Heart right ventricle (tissue), 16 donors: ENCODE data around the gene PLK3. TPM values are rescaled to one million over a fixed set of nuclear protein-coding genes. Genes with fewer than 3 reads are reported as not detected.

Source experiments
- ATAC-seq, 8 donors: fragments of 200-7000 bp; cut with Tn5 transposase; one replicate each; pipeline ENCODE4 v1.9.1; 2020; ENCODE audit warnings: mild to moderate bottlenecking in 8 of 8, moderate library complexity in 8 of 8, moderate number of reproducible peaks in 1 of 8
- DNase-seq, 2 donors: peaks; one replicate each; pipeline ENCODE4 v3.0.0-alpha.2; 2020
- H3K27ac ChIP-seq, 10 donors: fragments of 200-600 bp; sonication (generic) in 2 of 10; one replicate each; pipeline versions ENCODE4 v1.5.0 to v1.8.0; 2020 to 2022; ENCODE audit warnings: mild to moderate bottlenecking in 3 of 10
- H3K27me3 ChIP-seq, 7 donors: fragments of 200-600 bp; one replicate each; pipeline ENCODE4 v1.8.0; 2021 to 2022; ENCODE audit warnings: mild to moderate bottlenecking in 2 of 7
- H3K36me3 ChIP-seq, 9 donors: fragments of 200-600 bp; sonication (generic) in 1 of 9; one replicate each; pipeline versions ENCODE4 v1.5.0 to v1.8.0; 2020 to 2022; ENCODE audit warnings: mild to moderate bottlenecking in 2 of 9
- H3K4me1 ChIP-seq, 9 donors: fragments of 200-600 bp; sonication (generic) in 1 of 9; one replicate each; pipeline versions ENCODE4 v1.5.0 to v1.8.0; 2020 to 2022; ENCODE audit warnings: mild to moderate bottlenecking in 4 of 9
- H3K4me3 ChIP-seq, 10 donors: fragments of 200-600 bp; sonication (generic) in 2 of 10; one replicate each; pipeline versions ENCODE4 v1.5.0 to v1.8.0; 2020 to 2022; ENCODE audit warnings: mild to moderate bottlenecking in 7 of 10, moderate library complexity in 2 of 10
- H3K9me3 ChIP-seq, 11 donors: fragments of 200-600 bp in 10 of 11; sonication (generic) in 2 of 11; one replicate each; pipeline versions ENCODE4 v1.5.0 to v1.8.0; 2013 to 2022; ENCODE audit warnings: mild to moderate bottlenecking in 2 of 11, control low read depth in 1 of 11, moderate library complexity in 1 of 11
- CTCF ChIP-seq, 9 donors: fragments of 200-600 bp; sonication (generic) in 2 of 9; IDR thresholded peaks; one replicate each; pipeline versions ENCODE4 v1.5.0 to v1.8.0; 2021 to 2022; ENCODE audit warnings: antibody characterized with exemption in 9 of 9, mild to moderate bottlenecking in 5 of 9, moderate library complexity in 1 of 9
- WGBS, 2 donors: extraction: QIAGEN DNeasy Blood & Tissue Kit; methylation state at CpG; one replicate each; pipeline ENCODE4 v1.1.7; 2013; ENCODE audit warnings: inconsistent platforms in 1 of 2; 5-methylcytosine and 5-hydroxymethylcytosine counted together
- intact Hi-C, 10 donors: fragments of 100-400 bp; cut with DNase I; formaldehyde crosslinking; loops; one replicate each; pipeline versions ENCODE4 v1.11.1 to v1.14.2; 2022
- polyA plus RNA-seq, 2 donors: library from polyadenylated mRNA; stranded (reverse); fragments of 200-250 nt; gene quantifications; one replicate each; pipeline ENCODE4 v1.2.3, GENCODE V29; 2013
- total RNA-seq, 10 donors: library from RNA; stranded (reverse); fragmentation: NEBNext Ultra II Directional in 3 of 10; extraction: Animal tissue kit (Norgen Biotek cat#: 25700) in 3 of 10; gene quantifications; one replicate each; pipeline versions ENCODE4 v1.2.1 to v1.2.4, GENCODE V29; 2021 to 2023
- donor health status: Arrhythmogenic right ventricular cardiomyopathy.
- donor health status: ischemic (EF 13 %, LVEDD 7.1; RV severe dilation, severe dysfunction).
- donor health status: healthy with polysubstance abuse.
- donor health status: DM: no; HTN: yes; CAD: no.
- donor health status: DM: no; HTN: no; CAD: no.
- donor health status: ischemic (EF 25% LVEDD 6.9; RV normal size, moderate dysfunction).
- donor health status: ischemic (EF 25% LVEDD 5.7; RV mildly dilated, moderate dysfunction).
- donor health status: healthy.
- donor health status: DM: yes; HTN: yes; CAD: no.
- donor health status: Ischemic cardiomyopathy.
- donor health status: ischemic (EF 35%, LVEDD 5.7; RV mildly dilated, moderate dysfunction).
- donor health status: nonischemic (EF 11% LVEDD 7.7; RV severe dilation, severe dysfunction).
- donor health status: DM: yes; HTN: yes; CAD: no.
- donor health status: PGD.
- donor health status: ischemic (EF 29% LVEDD 5.4; RV normal size, mild dysfunction).
- donor health status: nonischemic (EF 23%, LVEDD 6.1; RV moderate dilation, normal function).

PLK3 gene
- total and polyA plus RNA-seq, 12 donors, result 2.9 to 12.7 (median 7.0) TPM

DNA sequence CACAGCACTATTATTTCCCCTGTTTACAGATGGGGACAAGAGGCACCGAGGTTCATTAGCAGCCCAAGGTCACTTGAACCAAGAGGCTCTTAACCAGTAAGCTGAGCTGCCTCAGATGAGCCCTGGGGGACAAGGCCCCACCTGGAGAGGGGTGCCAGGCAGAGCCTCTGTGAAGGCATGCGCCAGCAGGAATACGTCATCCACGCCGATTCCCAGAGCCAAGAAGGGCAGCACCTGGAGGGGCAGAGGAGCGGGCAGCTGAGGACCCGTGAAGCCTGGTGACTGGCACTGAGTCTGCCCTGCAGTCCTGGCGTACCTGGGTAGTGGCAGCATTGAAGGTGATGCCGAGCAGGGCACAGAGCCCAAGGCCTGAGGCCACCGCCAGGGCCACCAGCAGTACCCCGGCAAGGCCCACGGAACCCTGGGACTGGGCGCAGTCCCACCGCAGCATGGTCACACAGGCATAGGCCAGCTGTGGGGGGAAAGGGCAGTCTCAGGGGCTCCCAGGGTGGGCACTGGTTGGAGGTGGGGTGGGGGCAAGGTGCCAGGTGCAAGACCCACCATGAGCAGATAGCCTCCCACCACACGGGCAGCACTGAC lies 28.8 kb downstream of the PLK3 start:
- TF ChIP-seq CTCF (IDR thresholded peaks at IDR 0.05), result no peak
- Histone ChIP-seq H3K9me3 (no peaks in the 10 kb centered on the region), H3K4me1 (peaks cover 0 to 32% (median 10%) of the 10 kb centered on the region in 9 donors), H3K27ac (no peak overlapping the region), H3K27me3 (no peaks in the 10 kb centered on the region), H3K36me3 (no peaks in the 10 kb centered on the region), H3K4me3 (no peak overlapping the region)
- WGBS, 2 donors, result 96% methylated on average over 15 of the region's 15 CpGs
- ATAC-seq (no peak), DNase-seq (no peak)
- intact Hi-C loops, result loop anchor here in 1 of 10 donors (5.0 kb wide), 1 partner anchor 42 kb away; the partner anchor contains the start of gene BEST4

DNA sequence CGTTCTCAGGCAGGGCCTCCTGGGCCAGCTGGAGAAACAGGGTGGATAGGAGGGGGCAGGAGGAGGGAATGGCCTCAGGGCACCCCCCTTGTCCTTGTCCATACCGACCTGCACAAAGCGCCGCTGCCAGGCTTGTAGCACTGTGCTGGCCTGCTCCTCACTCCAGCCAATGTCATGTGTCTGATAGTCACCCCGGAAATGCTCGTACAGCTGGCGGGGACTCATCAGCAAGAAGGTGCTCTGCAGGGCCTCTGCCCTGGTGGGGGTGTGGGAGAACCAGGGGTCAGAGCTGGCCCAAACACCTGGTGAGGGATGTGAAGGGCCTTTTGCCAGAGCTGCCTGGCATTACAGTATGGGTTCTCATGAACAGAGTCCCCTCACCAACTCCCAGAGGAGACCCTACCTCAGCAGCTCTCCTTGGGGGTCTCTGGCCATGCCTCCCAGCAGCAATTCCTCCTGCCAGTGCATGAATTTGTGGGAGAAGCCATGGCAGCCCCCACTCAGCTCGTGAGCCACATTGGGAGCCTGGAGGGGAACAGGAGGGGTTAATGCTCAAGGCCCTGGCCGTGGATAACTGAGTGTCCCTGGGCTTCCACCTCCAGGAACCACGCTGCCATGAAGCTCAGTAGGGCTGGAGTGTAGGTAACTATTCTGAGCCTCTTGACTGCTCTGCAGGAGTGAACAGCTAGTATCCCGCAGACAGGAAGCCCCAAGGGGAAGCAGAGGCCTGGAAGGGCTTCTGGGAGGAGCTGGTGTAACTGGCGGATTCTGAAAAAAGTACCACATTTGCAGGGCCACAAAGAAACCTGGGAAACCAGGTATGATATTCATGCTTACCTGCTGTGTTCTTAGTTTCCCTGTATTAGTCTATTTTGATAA lies 29.6 kb downstream of the PLK3 start:
- 79 to 82% methylated on average over 12 of the region's 12 CpGs for WGBS, 2 donors
- no peak for TF ChIP-seq CTCF (IDR thresholded peaks at IDR 0.05)
- Histone ChIP-seq H3K9me3 (no peaks in the 10 kb centered on the region), H3K4me1 (peaks cover 0 to 39% (median 10%) of the 10 kb centered on the region in 9 donors), H3K4me3 (no peak overlapping the region), H3K27me3 (no peaks in the 10 kb centered on the region), H3K36me3 (no peaks in the 10 kb centered on the region), H3K27ac (no peak overlapping the region)
- ATAC-seq (no peak), DNase-seq (no peak)
- intact Hi-C loops, result loop anchor here in 8 of 10 donors (5.0 to 10.0 kb wide), 7 partner anchors 37 to 475 kb away; partner anchors contain the start of genes BEST4 (in 4 of the 8), EIF2B3 (in 1 of the 8), HECTD3 (in 1 of the 8) and UROD (in 1 of the 8)

DNA sequence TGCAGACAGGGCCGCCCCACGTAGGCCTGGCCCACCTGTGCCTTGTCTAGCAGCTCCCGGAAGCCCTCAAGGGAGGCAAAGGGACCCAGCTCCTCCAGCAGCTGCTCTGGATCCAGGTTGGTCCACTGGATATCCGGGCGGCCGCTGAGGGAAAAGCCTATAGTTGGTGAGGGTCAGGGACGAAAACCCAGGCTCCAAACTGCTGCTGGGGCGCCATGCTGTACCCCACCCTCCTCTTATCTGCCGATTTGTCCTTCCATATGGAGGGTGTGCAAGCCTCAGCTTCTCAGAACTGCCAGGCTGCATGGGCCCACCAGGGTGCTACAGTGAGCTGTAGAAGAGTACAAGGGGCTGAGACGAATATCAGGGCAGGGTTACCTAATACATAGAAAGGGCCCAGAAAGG lies 30.7 kb downstream of the PLK3 start:
- WGBS, 2 donors, result 81 to 87% methylated on average over 10 of the region's 10 CpGs
- Histone ChIP-seq H3K36me3 (no peaks in the 10 kb centered on the region), H3K27ac (no peak overlapping the region), H3K27me3 (no peaks in the 10 kb centered on the region), H3K9me3 (no peaks in the 10 kb centered on the region), H3K4me1 (peaks cover 0 to 39% (median 10%) of the 10 kb centered on the region in 9 donors), H3K4me3 (no peak overlapping the region)
- TF ChIP-seq CTCF (IDR thresholded peaks at IDR 0.05), result no peak
- DNase-seq, result no peak
- intact Hi-C loops, result loop anchor here in 7 of 10 donors (5.0 to 10.0 kb wide), 7 partner anchors 39 to 474 kb away; partner anchors contain the start of genes BEST4 (in 3 of the 7), EIF2B3 (in 1 of the 7), HECTD3 (in 1 of the 7) and UROD (in 1 of the 7)
- no peak for ATAC-seq

DNA sequence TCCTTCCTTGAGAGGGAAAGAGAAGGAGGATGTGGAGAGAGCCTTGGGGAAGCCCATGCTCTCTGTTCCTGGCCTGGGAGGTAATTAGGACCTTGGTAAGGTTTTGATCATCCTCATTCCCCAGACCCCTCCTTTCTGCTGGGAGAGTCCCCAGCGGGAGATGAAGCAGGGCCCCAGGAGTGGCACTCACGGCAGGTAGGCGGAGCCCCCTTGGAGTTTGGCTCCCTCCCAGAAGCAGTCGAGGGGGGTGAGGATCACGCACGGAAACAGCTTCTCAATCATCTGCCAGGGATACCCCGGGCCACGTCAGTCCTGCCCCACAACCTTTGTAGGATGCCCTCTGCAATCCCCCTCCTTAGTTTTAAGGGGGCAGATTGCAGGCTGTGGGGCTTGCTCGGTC lies 31.3 kb downstream of the PLK3 start:
- Histone ChIP-seq H3K36me3 (no peaks in the 10 kb centered on the region), H3K27ac (no peak overlapping the region), H3K4me1 (peaks cover 0 to 37% (median 6%) of the 10 kb centered on the region in 9 donors), H3K27me3 (no peaks in the 10 kb centered on the region), H3K4me3 (no peak overlapping the region), H3K9me3 (no peaks in the 10 kb centered on the region)
- no peak for TF ChIP-seq CTCF (IDR thresholded peaks at IDR 0.05)
- intact Hi-C loops, result loop anchor here in 7 of 10 donors (5.0 to 10.0 kb wide), 7 partner anchors 39 to 473 kb away; partner anchors contain the start of genes BEST4 (in 3 of the 7), EIF2B3 (in 1 of the 7), HECTD3 (in 1 of the 7) and UROD (in 1 of the 7)
- no peak for ATAC-seq
- no peak for DNase-seq
- WGBS, 2 donors, result 56 to 63% methylated on average over 9 of the region's 9 CpGs
